ENCODE measurements around the gene RBMS1. TPM values are rescaled to one million over a fixed set of nuclear protein-coding genes. Genes with fewer than 3 reads are reported as not detected.

Gene RBMS1
- total RNA-seq, 4 donors from 2014 or later, result 50.2 to 62.3 (median 59.1) TPM

DNA sequence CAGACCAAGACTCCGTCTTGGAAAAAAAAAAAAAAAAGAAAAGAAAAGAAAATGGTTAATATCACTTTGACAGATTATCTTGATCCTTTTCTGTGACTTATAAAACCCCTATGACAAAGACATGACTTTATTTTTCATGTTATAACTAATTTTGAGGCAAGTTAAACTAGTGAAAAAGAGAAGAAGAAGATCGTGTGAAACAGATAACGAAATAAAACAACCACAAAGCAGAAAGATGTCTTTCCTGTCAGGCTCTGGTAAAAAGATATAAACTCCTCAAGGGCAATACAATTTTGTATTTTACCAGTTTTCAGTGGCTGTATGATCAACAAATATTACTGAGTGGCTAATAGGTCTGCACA, 13.4 kb upstream of the RBMS1 start:
- no peak for TF ChIP-seq POLR2A (IDR thresholded peaks at IDR 0.05)
- TF ChIP-seq, protein P1, sequence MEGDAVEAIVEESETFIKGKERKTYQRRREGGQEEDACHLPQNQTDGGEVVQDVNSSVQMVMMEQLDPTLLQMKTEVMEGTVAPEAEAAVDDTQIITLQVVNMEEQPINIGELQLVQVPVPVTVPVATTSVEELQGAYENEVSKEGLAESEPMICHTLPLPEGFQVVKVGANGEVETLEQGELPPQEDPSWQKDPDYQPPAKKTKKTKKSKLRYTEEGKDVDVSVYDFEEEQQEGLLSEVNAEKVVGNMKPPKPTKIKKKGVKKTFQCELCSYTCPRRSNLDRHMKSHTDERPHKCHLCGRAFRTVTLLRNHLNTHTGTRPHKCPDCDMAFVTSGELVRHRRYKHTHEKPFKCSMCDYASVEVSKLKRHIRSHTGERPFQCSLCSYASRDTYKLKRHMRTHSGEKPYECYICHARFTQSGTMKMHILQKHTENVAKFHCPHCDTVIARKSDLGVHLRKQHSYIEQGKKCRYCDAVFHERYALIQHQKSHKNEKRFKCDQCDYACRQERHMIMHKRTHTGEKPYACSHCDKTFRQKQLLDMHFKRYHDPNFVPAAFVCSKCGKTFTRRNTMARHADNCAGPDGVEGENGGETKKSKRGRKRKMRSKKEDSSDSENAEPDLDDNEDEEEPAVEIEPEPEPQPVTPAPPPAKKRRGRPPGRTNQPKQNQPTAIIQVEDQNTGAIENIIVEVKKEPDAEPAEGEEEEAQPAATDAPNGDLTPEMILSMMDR (IDR thresholded peaks at IDR 0.05), result no peak
- no peak for DNase-seq (ENCODE audit: low spot score in 2 of 2)
- 78 to 80% methylated on average over 3 of the region's 3 CpGs for WGBS, 2 donors
- intact Hi-C loops (cut with DNase I; ENCODE audit: low total_unique reads), result no loop called here
- H3K4me3 ChIP-seq (ENCODE audit: low read depth, poor library complexity, severe bottlenecking), result no peak overlapping the region

DNA sequence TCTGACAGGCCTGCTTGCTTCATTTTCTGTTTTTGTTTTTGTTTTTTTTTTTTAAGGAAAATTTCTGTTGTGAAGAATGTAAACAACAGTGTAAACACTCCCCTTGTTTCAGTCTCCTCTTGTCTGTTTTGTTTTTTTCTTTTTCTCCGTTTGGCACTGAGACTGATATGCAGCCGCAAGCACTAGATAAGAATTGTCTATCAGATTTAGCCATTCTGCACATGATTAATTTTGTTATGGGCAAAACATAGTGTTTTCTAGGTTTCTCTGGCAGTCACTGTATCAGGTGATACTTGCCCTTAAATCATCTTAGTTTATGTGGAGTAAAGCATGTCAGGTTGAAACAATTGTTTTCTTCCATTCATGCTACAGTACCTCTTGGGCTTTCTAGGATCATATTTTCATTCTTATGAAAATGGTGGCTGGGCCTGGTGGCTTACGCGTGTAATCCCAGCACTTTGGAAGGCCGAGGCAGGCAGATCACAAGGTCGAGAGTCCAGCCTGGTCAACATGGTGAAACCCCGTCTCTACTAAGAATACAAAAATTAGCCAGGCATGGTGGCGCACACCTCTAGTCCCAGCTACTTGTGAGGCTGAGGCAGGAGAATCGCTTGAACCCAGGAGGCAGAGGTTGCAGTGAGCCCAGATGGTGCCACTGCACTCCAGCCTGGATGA, 12.9 kb upstream of the RBMS1 start:
- TF ChIP-seq POLR2A (IDR thresholded peaks at IDR 0.05), result no peak
- TF ChIP-seq, protein P1 (IDR thresholded peaks at IDR 0.05), result no peak
- DNase-seq (ENCODE audit: low spot score in 2 of 2), result no peak
- 93 to 96% methylated on average over 9 of the region's 9 CpGs for WGBS, 2 donors
- H3K4me3 ChIP-seq (ENCODE audit: low read depth, poor library complexity, severe bottlenecking), result no peak overlapping the region
- intact Hi-C loops (cut with DNase I; ENCODE audit: low total_unique reads), result no loop called here

DNA sequence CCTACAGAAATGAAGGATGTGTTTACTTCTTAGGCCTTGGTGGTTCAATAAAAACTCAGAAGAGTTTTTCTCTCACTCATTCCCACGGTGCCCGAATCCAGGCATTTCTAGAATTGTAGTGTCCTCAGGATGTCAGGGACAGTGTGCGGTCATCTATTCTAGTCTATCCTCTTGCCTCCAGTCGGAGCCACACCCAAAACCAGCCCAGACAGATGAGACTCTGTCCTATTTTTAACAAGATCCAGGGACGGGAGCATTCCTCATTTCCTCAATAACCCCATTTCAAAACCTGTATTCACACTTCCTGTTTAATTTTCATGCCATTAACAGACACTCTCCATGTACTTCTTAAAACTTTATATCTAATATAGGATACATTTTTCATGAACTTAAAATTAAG, 11.6 kb upstream of the RBMS1 start:
- WGBS, 2 donors, result 46 to 51% methylated on average over 5 of the region's 5 CpGs
- intact Hi-C loops (cut with DNase I; ENCODE audit: low total_unique reads), result no loop called here
- DNase-seq (ENCODE audit: low spot score in 2 of 2), result no peak
- TF ChIP-seq POLR2A (IDR thresholded peaks at IDR 0.05), result no peak
- TF ChIP-seq, protein P1 (IDR thresholded peaks at IDR 0.05), result no peak
- no peak overlapping the region for H3K4me3 ChIP-seq (ENCODE audit: low read depth, poor library complexity, severe bottlenecking)

DNA sequence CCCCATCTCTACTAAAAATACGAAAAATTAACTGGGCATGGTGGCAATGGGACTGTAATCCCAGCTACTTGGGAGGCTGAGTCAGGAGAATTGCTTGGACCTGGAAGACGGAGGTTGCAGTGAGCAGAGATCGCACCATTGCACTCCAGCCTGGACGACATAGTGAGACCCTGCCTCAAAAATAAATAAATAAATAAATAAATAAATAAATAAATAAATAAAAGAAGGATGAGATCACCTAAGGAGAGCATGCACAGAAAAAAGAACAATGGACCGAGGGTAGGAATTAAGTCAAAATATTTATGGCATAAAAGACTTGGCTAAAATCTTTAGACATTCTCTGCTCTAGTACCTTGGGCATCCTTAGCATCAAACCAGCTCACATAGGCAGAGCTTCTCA, 8.9 kb upstream of the RBMS1 start:
- WGBS, 2 donors, result 77 to 95% methylated on average over 5 of the region's 5 CpGs
- no peak overlapping the region for H3K4me3 ChIP-seq (ENCODE audit: low read depth, poor library complexity, severe bottlenecking)
- intact Hi-C loops (cut with DNase I; ENCODE audit: low total_unique reads), result no loop called here
- DNase-seq (ENCODE audit: low spot score in 2 of 2), result no peak
- TF ChIP-seq, protein P1 (IDR thresholded peaks at IDR 0.05), result no peak
- TF ChIP-seq POLR2A (IDR thresholded peaks at IDR 0.05), result no peak

DNA sequence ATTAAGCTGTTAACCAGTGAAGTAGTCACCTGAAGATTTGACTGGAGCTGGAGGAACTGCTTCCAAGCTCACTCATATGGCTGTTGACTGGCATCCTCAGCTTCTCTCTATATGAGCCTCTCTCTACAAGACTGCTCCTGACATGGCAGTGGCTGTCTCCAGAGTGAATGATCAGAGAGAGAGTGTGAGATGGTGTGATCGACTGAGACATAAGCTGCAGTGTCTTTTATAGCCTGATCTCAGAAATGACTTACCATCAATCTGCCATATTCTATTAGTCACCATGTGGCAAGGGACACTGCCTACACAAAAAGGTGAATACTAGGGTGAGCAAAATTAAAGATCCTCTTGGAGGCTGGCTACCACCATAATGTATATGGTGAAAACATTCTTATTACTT, 7.8 kb upstream of the RBMS1 start:
- DNase-seq (ENCODE audit: low spot score in 2 of 2), result no peak
- H3K4me3 ChIP-seq (ENCODE audit: low read depth, poor library complexity, severe bottlenecking), result no peak overlapping the region
- intact Hi-C loops (cut with DNase I; ENCODE audit: low total_unique reads), result no loop called here
- 95 to 97% methylated on average over 1 of the region's 1 CpG for WGBS, 2 donors
- no peak for TF ChIP-seq POLR2A (IDR thresholded peaks at IDR 0.05)
- TF ChIP-seq, protein P1 (IDR thresholded peaks at IDR 0.05), result no peak

DNA sequence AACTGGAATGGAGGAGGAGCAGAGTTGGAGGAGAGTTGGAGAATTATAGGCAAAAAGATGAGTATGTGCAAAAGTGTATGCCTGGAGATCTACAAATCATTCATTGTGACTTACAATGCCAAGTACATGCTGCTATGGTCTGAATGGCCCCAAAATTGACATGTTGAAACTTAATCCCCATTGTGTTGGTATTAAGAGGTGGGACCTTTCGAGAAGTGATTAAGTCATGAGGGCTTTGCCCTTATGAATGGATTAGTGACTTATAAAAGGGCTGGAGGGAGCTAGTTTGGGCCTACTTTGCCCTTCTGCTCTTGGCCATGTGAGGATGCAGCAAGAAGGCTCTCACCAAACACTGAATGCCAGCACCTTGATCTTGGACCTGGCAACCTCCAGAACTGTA, 6.3 kb upstream of the RBMS1 start:
- 81 to 95% methylated on average over 1 of the region's 1 CpG for WGBS, 2 donors

More for the DNA sequence above, 6.3 kb upstream of the RBMS1 start:
- TF ChIP-seq, protein P1 (IDR thresholded peaks at IDR 0.05), result no peak
- no peak for TF ChIP-seq POLR2A (IDR thresholded peaks at IDR 0.05)
- no peak overlapping the region for H3K4me3 ChIP-seq (ENCODE audit: low read depth, poor library complexity, severe bottlenecking)
- DNase-seq (ENCODE audit: low spot score in 2 of 2), result no peak
- intact Hi-C loops (cut with DNase I; ENCODE audit: low total_unique reads), result no loop called here

All from lower leg skin (tissue), 4 donors.